RPMI8226 (cell line): ENCODE results near the gene THBD.
A peak's percentile ranks its signal among the peaks of the same experiment; 100 is the strongest.

Source experiments
- DNase-seq: peaks from one replicate; pipeline ENCODE4 v3.0.0-alpha.2; 2015

The THBD gene

DNA sequence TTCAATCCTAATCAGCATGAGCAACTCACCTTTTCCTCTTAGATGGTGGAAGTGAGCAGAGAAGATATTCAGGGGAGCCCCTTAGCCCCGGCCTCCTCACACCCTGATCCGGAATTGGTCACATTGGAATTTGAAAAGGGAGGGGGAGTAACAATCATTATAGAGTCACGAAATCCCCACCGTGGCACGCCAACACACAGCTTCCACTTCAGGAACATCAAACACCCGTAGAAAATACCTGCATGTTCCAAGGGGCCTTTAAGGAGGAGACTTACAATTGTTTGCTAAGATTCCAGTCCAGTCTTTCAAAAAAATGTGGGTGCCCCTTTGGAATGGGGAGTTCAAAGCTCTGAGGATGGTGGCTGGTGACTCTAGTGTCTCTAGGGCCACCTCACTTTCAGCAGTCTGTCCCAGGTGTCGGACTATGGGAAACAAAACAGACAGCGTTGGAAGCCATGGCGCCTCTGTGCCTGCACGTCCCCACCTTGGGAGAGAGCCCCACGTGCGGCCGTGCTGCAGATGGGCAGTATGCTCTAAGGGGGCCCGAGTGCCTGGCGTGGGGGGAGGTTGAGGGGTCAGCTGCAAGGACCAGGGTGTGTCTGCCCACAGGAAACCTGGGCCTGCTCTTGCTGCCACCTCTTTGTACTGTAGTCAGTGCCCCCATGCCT lies 34.2 kb upstream of the THBD start:
- no peak for DNase-seq

DNA sequence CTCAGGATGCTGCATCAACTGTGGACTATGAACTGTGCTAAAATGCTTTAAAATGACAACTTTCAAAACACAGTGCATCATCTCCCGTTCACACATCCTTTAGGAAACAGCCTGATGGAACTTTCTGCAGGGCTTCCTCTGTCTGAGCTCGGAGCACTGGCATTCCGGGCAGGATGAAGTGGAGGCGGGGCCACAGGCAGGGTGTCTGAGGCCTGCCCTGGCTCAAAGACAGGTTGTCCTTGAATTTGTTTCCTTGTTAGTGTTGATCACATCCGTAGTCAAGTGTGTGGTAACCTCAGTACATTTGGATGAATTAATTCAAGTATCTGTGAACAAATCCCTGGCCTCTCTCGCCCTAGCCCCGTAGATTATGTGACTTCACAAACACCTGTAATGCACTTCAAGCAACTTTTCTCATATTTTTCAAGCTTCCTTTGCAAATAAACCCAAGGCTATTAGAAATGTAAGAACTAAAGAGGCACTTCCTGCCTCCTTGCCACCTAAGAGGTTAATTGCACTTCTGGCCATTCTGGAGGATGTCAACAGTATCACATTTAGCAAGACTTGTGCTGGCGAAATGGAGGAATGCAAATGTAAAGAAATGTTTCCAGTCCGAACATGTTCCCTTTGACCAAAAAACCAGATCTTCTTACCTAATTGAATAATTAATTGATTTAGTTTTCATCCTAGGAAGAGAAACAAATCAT lies 33.5 kb upstream of the THBD start:
- no peak for DNase-seq

DNA sequence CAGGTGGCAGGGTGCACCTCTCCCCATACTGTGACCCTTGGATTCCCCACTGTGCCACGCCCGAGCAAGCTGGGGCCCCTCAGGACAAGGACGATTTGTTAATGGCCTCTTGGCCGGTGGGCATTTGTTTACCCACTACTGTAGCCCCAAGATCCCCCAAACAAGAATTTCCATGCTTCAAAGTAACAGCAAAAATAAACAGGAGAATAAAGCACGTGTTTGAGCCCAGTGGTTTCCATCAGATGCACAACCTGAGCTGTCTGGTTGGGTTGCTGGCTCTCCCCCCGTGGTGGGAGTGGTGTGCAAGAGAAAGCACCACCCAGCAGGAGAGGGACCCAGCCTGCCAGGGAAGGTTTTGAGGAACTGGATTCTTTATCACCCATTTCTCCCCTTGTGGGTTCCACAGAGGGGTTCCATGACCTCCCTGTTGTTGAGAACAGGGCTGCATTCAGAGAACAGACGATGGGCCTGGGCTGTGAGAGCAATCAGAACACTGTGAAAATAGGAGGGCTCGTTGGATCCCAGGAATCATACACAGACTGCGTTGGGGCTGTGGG lies 31.9 kb upstream of the THBD start:
- no peak for DNase-seq

- no peak for DNase-seq
These were observed 31.0 kb upstream of the THBD start for GRCh38 chr20:23080521-23080920.

GRCh38 chr20:23079926-23080325 lies 30.5 kb upstream of the THBD start:
- no peak for DNase-seq

DNA sequence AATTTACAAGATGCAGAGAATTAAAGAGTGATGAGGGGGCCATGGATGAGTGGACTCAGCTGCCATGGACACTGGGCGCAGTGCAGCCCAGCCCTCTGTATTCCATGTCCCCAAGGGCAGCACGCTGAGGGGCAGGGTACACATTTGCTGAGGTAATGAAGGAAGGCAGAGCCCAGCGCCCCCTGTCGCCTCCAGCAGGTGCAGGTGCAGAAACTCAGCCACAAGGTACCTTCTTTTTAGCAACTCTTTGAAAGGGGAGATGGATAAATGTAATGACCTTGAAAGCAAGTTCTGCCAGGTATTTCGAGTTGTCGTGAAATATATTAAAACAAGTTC lies 29.5 kb upstream of the THBD start:
- DNase-seq = peak; percentile 33

GRCh38 chr20:23078351-23079015 lies 29.0 kb upstream of the THBD start:
- no peak for DNase-seq

DNA sequence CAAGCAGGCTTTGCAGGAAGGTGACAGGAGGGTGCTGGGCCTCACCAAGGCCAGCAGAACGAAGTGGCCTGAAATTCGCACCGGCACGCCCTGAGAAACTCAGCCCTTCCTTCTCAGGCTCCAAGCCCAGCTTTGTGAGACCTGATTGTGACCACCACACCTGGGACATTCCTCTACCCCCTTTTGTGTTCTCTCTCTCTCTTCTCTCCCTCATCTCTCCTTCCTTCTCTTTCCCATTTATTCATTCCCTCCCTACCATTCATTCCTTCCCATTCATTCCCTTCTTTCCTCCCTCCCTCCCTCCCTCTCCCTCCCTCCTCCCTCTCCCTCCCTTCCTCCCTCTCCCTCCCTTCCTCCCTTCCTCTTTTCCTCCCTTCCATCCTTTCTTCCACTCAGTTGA lies 27.8 kb upstream of the THBD start:
- DNase-seq = no peak

DNA sequence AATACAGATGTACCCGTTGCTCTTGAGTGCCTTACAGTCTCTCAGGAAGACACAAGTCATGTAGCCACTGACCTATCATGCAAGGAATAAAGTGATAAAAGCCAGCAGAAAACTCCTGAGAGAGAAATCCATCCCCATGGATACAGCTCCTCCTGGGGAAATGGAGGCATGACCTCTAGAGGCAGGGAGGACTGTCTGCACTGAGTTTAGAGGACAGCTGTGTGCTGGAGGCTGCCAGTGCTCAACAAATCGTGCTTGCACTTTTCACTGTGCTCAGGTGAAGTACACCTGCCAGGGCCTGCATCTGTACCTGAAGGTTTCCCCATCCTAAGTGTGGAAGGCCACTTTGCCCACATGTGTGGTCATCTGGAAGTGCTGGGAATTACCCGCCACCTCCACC lies 24.6 kb upstream of the THBD start:
- DNase-seq = no peak

DNA sequence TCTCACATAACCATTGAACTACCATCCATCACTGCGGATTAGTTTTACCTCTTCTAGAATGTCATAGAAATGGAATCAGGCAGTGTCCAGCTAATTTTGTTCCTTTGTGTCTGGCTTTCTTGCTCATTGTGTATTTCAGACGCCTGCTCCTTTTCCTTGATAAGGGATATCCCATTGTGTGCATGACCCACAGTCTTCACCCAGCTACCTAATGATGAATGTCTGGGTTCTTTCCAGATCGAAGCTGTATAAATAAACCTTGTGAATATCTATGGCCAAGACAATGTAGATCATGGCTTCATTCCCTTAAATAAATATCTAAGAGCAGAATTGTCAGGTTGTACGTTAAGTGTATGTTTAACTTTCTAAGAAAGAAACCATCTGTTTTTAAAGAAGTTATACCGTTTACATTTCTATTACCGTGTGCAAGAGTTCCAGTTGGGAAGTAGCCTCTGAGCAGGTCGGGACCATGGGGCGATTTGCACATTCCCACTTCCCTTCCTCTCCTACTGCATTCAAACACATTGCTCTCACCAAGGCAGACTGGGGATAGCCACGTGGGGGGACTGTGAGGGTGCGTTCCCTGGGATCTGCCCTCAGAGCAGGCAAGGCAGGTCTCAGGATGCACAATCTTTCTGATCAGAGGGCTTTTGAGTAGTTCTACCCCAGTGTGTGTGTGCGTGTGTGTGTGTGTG lies 23.6 kb upstream of the THBD start:
- no peak for DNase-seq

GRCh38 chr20:23071996-23072395 lies 22.5 kb upstream of the THBD start:
- DNase-seq = no peak

- no peak for DNase-seq
These were observed 21.9 kb upstream of the THBD start for GRCh38 chr20:23071398-23071797.

DNA sequence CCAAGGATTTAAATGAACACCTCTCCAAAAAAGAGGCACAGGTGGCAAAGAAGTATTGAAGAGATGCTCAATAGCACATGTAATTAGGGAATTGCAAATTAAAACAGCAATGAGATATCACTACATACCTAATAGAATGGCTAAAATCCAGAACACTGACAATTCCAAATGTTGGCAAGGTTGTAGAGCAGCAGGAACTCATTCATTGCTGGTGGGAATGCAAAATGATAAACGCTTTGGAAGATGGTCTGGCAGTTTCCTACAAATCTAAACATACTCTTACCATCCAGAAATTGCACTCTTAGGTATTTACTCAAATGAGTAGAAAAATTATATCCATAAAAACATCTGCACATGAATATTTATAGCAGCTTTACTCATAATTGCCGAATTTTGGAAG lies 19.6 kb upstream of the THBD start:
- DNase-seq = no peak

- DNase-seq = no peak
These were observed 18.8 kb upstream of the THBD start for GRCh38 chr20:23068283-23068682.

DNA sequence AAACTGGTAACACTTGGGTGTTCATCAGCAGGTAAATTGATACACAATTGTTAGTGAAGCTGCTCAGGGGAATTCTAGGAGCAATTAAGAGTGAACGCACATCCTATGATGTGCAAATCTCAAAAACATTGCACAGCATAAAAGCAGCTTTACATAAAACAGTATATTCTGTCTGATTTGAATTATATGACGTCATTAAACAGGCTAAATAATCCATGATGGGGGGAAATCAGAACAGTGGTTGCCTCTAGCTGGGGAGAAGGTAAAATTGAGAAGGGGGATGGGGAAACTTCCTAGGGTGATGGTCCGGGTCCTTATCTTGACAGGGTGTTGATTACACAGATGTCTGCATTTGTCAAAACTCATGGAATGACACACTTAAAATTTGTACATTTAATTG lies 17.3 kb upstream of the THBD start:
- DNase-seq = no peak

GRCh38 chr20:23065266-23066201 lies 16.1 kb upstream of the THBD start:
- DNase-seq = no peak

DNA sequence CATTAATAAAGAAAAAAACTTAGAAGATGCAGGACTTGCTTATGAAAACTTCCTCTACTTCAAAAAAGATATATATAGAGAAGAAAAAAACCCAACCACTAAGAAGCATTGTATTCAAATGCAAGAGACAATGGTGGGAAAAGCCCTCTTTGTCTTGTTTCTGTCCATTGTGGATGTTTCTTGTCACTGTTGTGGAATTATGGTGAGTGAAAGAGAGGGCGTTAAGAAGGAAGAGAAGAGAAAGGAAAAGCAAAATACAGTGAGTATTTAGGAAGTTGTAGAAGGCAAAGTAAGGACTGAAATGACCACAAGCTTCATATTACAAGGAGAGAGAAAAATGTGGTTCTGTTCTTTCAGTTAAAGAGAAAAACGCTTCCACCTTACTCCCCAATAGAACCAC lies 14.1 kb upstream of the THBD start:
- DNase-seq = no peak

GRCh38 chr20:23063168-23063567 lies 13.7 kb upstream of the THBD start:
- no peak for DNase-seq

DNA sequence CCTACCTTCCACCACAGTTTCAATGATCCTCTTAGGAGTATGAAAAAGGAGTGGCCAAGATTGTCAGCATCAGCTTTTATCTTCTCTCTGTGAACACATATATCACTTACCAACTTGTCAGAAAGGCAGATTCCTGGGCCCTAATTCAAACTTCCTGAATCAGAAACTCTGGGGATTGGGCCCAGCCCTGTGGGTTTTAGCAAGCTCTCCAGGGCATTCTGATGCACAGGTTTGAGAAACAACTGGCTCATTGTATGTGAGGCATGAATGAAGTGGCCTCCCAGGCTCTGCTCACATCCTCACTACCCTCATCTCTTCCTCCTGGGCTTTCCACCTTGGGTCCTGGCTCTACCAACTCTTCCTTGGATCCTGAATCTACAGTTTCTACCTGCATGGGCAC lies 13.2 kb upstream of the THBD start:
- no peak for DNase-seq

DNA sequence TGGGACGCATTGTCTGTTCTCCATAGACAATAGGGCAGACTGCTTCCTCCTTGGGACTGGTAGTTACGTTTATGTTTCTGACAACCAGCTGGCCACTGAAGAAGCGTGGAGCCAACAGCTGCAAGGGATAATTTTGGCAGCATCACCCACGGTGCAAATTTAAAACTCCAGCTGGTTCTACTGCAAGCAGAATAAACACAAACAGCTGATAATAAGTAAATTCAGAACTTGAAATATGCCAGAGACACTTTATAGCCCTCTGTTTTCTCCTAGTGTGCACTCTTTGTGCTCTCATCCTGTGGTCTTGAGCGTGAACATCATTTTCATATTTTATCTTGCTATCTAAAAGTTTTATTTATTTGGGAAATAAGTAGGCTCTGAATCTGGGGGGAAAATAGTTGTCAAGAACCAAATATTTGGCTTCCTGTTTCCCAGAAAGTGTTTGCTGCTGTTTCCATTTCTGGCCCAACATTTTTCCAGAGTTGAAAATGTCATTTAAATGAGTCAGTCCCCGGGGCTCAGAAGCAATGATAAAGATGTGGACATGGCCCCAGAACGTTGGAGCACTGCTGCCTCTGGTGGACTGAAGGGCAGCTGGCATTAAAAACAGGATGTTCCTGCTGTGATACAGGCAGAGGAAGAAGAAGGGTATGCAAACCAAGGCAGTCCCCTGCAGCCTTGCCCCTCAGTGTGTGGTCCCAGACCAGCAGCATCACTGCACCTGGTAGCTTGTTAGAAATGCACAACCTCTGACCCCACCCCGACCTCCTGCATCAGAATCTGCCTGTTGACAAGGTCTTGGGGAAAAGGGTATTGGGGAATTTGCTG lies 12.5 kb upstream of the THBD start:
- DNase-seq = peak; percentile 38

DNA sequence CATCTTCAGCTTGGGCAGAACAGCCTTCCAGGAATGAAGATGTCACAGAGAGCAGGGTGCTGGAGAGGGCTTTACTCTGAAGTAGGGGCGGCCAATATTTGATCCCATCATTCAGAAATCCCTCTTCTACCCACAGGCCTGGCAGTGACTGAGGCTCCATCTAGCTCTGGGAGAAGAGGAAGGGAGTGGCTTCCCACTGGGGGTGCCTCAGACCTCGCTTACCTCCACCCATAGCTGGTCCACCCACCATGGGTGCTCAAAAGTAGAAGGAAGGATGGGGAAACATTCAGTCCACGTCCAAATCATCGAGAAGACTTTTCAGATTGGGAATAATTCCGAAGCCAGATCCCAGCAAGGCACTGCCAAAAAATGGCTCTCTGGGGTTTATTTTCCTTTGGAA lies 11.8 kb upstream of the THBD start:
- DNase-seq = no peak

DNA sequence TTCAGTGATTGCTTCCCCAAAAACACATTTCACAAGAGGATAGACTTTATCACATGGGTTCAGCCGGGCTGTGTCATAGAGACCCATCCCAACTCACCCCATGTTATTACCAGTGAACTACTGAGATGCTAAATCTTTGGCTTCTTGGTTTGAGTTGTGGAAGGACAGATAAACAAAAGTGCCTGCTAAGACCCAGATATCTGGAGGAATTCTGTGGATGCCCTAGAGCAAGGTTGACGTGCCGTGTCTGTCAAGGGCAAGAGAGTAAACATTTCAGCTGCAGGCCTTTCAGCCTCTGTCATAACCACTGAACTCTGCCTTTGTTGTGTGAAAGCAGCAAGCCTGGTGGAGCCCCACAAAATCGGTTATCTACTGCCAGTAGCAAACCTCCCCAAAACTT lies 11.2 kb upstream of the THBD start:
- DNase-seq = no peak
